Measurements from ENCODE around the gene C1QL2.

Gene C1QL2

DNA sequence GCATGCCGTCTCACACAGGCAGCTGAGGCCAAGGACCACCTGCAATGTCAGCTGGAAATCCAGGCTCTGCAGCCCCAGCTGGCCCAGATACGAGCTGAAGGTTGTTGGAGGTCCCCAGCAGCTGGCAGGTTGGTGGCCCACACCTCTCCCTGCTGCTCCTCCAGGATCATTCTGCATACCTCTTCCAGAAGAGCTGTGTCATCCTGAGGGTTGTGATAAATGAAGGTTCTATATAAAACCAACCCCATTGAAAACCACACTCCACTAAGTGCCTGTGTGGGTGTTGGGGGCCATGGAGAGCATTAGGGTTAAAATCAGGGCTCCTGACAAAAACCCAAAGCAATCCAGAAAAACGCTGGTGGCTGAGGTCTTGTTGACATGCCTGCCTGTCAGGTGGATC, 50.4 kb downstream of the C1QL2 start:
- DNase-seq (ENCODE audit: low read depth, low spot score) = no peak

DNA sequence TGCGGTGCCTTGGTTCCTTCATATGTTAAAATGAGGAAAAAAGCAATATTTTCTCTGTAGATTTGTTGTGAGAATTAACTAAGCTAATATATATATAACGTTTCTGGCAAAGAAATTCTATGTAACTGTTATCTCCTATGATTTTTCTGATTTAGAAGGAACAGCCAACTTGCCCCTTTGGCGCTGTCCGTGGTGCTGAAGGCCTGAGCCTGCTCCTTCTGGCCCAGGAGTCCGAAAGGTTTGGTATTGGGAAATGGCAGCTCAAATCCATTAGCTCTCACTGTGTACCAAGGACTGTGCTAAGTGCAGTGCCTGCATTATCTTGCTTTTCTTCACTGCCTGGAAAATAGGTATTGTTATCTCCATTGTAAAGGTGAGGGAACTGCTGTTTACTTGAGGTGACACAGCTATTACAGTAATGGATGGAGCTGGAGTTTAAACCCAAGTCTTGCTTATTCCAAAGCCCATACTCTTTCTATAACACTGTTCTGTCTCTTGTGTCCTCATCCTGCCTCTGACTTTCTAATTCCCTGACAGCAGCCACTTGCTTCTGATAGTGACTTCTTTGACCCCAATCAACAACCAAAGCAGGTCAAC, 52.2 kb downstream of the C1QL2 start:
- no peak for DNase-seq (ENCODE audit: low read depth, low spot score)

Data from activated naive CD8-positive, alpha-beta T cell treated with anti-CD3 and anti-CD28 coated beads, Interleukin-2, amount 50 U/mL, for 16 hours (primary cell).